ENCODE measurements around the gene ATP4A.

DNA sequence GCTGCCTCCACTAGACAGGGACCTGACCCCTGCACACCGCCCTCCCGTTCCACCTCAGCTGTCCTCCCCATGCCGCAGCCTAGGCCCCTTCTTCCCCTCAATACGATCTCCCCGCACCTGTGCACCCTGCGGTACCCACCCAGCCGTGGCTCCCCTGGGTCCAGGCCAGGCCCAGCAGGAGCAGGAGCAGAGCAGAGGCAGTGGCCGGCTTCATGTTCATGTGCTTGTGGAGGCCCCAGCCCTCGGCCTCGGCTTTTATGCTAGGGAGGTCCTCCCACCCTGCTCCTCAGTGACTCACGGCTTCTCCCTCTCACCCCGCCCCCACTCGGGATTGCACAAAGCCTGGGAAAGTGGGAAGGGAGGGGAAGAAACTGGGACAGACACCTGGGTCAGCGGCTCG, 61.8 kb downstream of the ATP4A start:
- TF ChIP-seq, protein P1, sequence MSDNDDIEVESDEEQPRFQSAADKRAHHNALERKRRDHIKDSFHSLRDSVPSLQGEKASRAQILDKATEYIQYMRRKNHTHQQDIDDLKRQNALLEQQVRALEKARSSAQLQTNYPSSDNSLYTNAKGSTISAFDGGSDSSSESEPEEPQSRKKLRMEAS (IDR thresholded peaks at IDR 0.05), result no peak
- no peak for TF ChIP-seq TCF12 (IDR thresholded peaks at IDR 0.05; ENCODE audit: low read depth)
- TF ChIP-seq REST (IDR thresholded peaks at IDR 0.05; ENCODE audit: low read depth), result no peak
- no peak for TF ChIP-seq EGR1 (IDR thresholded peaks at IDR 0.05)
- no peak for TF ChIP-seq FOXM1 (IDR thresholded peaks at IDR 0.05; ENCODE audit: borderline replicate concordance, low read depth)
- TF ChIP-seq ZBTB7A (IDR thresholded peaks at IDR 0.05; ENCODE audit: low read depth), result no peak
- TF ChIP-seq CREB1 (IDR thresholded peaks at IDR 0.05; ENCODE audit: low read depth), result no peak

All from Ishikawa (cell line).